H1 (cell line): ENCODE results near the gene MVK. TPM values are rescaled to one million over a fixed set of nuclear protein-coding genes. Genes with fewer than 3 reads are reported as not detected.

ENCODE experiments used
- CBX5 ChIP-seq: fragments of 300-800, 300-1000 bp; sonication (generic); IDR thresholded peaks from 2 replicates; pipeline ENCODE4 v1.7.1; 2016; ENCODE audit warnings: antibody characterized with exemption, low read length, low read depth
- GABPA ChIP-seq: IDR thresholded peaks from 2 replicates; pipeline ENCODE4 v1.6.1; 2011; ENCODE audit warnings: mild to moderate bottlenecking, low read length, moderate library complexity, borderline replicate concordance; ENCODE audit not compliant: insufficient read depth
- GTF2F1 ChIP-seq: IDR thresholded peaks from 2 replicates; pipeline ENCODE4 v1.6.1; 2012; ENCODE audit warnings: low read depth, low read length, improper control_type of control experiment, borderline replicate concordance
- POLR2AphosphoS5 ChIP-seq: IDR thresholded peaks from 2 replicates; pipeline ENCODE4 v1.6.1; 2011; ENCODE audit warnings: low read depth, low read length
- POU5F1 ChIP-seq: IDR thresholded peaks from 2 replicates; pipeline ENCODE4 v1.6.1; 2011; ENCODE audit warnings: low read depth, mild to moderate bottlenecking, low read length, moderate library complexity
- RNF2 ChIP-seq: fragments of 200-900, 300-1000 bp; sonication (generic); IDR thresholded peaks from 2 replicates; pipeline ENCODE4 v1.7.1; 2016; ENCODE audit warnings: borderline replicate concordance, low read depth, mild to moderate bottlenecking, antibody characterized with exemption, low read length; ENCODE audit not compliant: poor library complexity, severe bottlenecking; ENCODE audit errors: missing control alignments
- SP4 ChIP-seq: IDR thresholded peaks from 2 replicates; pipeline ENCODE4 v1.6.1; 2012; ENCODE audit warnings: low read length, inconsistent platforms
- ZNF274 ChIP-seq: IDR thresholded peaks from 2 replicates; pipeline ENCODE4 v1.7.0; 2012; ENCODE audit warnings: low read length, borderline replicate concordance; ENCODE audit errors: extremely low read depth
- polyA plus RNA-seq, 7 experiments: library from polyadenylated mRNA; depleted of rRNA in 3 of 7; stranded (reverse) in 5 of 7; unstranded in 2 of 7; fragments of >200 nt in 5 of 7; fragments of 200-250 nt in 2 of 7; gene quantifications; 1 replicate in 5 of 7; 2 replicates in 1 of 7; 4 replicates in 1 of 7; pipeline versions ENCODE4 v1.2.1 to v1.2.3, GENCODE V29; 2011 to 2013; ENCODE audit warnings: missing spikeins in 2 of 7, mixed read lengths in 2 of 7
- total RNA-seq: library from RNA; stranded (reverse); fragmentation: NEBNext Ultra II Directional; extraction: Animal tissue kit (Norgen Biotek cat#: 25700); gene quantifications from 2 replicates; pipeline ENCODE4 v1.2.1, GENCODE V29; 2021
- TF ChIP-seq, protein P1 (sequence below): IDR thresholded peaks from 2 replicates; pipeline ENCODE4 v1.6.1; 2012; ENCODE audit warnings: inconsistent platforms
- TF ChIP-seq, protein P2 (sequence below): fragments of 300-600 bp; sonication (generic); IDR thresholded peaks from 2 replicates; pipeline ENCODE4 v1.7.1; 2012; ENCODE audit warnings: low read length, moderate library complexity, mild to moderate bottlenecking, inconsistent platforms; ENCODE audit not compliant: insufficient replicate concordance

Gene MVK
- total and polyA plus RNA-seq, 2 of the 8 experiments (the other 6 are each of a cell fraction or from before 2014, with no cell fraction given): 15.7 to 20.9 TPM

DNA sequence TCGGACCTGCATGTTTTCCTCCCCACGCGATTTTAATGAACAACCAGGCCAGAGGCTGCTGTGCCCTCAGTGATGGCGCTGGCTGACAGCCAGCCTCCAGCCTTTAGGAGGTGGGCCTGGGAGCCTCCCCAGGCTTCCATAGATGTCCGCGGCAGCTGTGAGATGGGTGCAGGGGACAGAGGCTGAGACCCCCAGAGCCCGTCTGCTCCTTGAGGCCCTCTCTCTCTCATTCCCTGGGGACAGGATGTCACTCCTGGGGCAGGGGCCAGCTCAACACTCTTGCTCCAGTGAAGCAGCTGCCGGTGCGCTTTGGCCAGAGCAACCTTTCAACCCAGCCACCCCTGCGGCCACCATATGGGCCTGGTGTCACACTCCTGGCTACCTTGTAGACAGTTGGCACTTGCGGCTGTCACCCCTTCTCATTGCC is 24.8 kb downstream of the MVK start (continued):
- TF ChIP-seq, protein P1, sequence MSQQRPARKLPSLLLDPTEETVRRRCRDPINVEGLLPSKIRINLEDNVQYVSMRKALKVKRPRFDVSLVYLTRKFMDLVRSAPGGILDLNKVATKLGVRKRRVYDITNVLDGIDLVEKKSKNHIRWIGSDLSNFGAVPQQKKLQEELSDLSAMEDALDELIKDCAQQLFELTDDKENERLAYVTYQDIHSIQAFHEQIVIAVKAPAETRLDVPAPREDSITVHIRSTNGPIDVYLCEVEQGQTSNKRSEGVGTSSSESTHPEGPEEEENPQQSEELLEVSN: no peak
- TF ChIP-seq, protein P2, sequence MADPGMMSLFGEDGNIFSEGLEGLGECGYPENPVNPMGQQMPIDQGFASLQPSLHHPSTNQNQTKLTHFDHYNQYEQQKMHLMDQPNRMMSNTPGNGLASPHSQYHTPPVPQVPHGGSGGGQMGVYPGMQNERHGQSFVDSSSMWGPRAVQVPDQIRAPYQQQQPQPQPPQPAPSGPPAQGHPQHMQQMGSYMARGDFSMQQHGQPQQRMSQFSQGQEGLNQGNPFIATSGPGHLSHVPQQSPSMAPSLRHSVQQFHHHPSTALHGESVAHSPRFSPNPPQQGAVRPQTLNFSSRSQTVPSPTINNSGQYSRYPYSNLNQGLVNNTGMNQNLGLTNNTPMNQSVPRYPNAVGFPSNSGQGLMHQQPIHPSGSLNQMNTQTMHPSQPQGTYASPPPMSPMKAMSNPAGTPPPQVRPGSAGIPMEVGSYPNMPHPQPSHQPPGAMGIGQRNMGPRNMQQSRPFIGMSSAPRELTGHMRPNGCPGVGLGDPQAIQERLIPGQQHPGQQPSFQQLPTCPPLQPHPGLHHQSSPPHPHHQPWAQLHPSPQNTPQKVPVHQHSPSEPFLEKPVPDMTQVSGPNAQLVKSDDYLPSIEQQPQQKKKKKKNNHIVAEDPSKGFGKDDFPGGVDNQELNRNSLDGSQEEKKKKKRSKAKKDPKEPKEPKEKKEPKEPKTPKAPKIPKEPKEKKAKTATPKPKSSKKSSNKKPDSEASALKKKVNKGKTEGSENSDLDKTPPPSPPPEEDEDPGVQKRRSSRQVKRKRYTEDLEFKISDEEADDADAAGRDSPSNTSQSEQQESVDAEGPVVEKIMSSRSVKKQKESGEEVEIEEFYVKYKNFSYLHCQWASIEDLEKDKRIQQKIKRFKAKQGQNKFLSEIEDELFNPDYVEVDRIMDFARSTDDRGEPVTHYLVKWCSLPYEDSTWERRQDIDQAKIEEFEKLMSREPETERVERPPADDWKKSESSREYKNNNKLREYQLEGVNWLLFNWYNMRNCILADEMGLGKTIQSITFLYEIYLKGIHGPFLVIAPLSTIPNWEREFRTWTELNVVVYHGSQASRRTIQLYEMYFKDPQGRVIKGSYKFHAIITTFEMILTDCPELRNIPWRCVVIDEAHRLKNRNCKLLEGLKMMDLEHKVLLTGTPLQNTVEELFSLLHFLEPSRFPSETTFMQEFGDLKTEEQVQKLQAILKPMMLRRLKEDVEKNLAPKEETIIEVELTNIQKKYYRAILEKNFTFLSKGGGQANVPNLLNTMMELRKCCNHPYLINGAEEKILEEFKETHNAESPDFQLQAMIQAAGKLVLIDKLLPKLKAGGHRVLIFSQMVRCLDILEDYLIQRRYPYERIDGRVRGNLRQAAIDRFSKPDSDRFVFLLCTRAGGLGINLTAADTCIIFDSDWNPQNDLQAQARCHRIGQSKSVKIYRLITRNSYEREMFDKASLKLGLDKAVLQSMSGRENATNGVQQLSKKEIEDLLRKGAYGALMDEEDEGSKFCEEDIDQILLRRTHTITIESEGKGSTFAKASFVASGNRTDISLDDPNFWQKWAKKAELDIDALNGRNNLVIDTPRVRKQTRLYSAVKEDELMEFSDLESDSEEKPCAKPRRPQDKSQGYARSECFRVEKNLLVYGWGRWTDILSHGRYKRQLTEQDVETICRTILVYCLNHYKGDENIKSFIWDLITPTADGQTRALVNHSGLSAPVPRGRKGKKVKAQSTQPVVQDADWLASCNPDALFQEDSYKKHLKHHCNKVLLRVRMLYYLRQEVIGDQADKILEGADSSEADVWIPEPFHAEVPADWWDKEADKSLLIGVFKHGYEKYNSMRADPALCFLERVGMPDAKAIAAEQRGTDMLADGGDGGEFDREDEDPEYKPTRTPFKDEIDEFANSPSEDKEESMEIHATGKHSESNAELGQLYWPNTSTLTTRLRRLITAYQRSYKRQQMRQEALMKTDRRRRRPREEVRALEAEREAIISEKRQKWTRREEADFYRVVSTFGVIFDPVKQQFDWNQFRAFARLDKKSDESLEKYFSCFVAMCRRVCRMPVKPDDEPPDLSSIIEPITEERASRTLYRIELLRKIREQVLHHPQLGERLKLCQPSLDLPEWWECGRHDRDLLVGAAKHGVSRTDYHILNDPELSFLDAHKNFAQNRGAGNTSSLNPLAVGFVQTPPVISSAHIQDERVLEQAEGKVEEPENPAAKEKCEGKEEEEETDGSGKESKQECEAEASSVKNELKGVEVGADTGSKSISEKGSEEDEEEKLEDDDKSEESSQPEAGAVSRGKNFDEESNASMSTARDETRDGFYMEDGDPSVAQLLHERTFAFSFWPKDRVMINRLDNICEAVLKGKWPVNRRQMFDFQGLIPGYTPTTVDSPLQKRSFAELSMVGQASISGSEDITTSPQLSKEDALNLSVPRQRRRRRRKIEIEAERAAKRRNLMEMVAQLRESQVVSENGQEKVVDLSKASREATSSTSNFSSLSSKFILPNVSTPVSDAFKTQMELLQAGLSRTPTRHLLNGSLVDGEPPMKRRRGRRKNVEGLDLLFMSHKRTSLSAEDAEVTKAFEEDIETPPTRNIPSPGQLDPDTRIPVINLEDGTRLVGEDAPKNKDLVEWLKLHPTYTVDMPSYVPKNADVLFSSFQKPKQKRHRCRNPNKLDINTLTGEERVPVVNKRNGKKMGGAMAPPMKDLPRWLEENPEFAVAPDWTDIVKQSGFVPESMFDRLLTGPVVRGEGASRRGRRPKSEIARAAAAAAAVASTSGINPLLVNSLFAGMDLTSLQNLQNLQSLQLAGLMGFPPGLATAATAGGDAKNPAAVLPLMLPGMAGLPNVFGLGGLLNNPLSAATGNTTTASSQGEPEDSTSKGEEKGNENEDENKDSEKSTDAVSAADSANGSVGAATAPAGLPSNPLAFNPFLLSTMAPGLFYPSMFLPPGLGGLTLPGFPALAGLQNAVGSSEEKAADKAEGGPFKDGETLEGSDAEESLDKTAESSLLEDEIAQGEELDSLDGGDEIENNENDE: no peak
- TF ChIP-seq CBX5: no peak
- TF ChIP-seq GTF2F1: no peak
- TF ChIP-seq POLR2AphosphoS5: no peak
- TF ChIP-seq GABPA: no peak
- no peak for TF ChIP-seq POU5F1
- TF ChIP-seq RNF2: no peak
- no peak for TF ChIP-seq ZNF274
- TF ChIP-seq SP4: no peak
